ENCODE data around the gene ATP8A2. TPM values are rescaled to one million over a fixed set of nuclear protein-coding genes. Genes with fewer than 3 reads are reported as not detected.

ATP8A2 gene
- total and polyA plus RNA-seq, 2 of the 8 experiments (the other 6 are each of a cell fraction or from before 2014, with no cell fraction given), result 2.4 to 8.3 TPM

GRCh38 chr13:25761041-25761440 lies 389.3 kb downstream of the ATP8A2 start:
- Histone ChIP-seq H2AFZ (ENCODE audit: low read length) (no peak overlapping the region), H3K36me3 (ENCODE audit: control insufficient read depth in 2 of 4, insufficient read depth in 4 of 4, low read length in 3 of 4) (no peaks in the 10 kb centered on the region), H2BK5ac (ENCODE audit: low read depth, low read length) (no peak overlapping the region), H3K79me2 (ENCODE audit: control insufficient read depth in 1 of 2, insufficient read depth in 2 of 2, low read length in 2 of 2) (no peaks in the 10 kb centered on the region), H3K4me1 (replicated peaks in 1 of 4; ENCODE audit: control insufficient read depth in 3 of 4, insufficient read depth in 4 of 4, low read length in 3 of 4) (peaks cover 4 to 12% (median 4%) of the 10 kb centered on the region in 4 experiments), H2BK120ac (replicated peaks; ENCODE audit: low read depth, low read length) (no peak overlapping the region), H3K56ac (replicated peaks; ENCODE audit: insufficient read length, low read depth, low read length) (no peak overlapping the region), H3K79me1 (ENCODE audit: low read depth, low read length) (no peaks in the 10 kb centered on the region), H3K4me2 (ENCODE audit: insufficient read depth in 1 of 2, low read depth in 2 of 2, low read length in 2 of 2) (no peak overlapping the region), H4K20me1 (replicated peaks in 1 of 2; ENCODE audit: control insufficient read depth in 1 of 2, insufficient read depth in 2 of 2, low read length in 2 of 2) (no peaks in the 10 kb centered on the region), H4K8ac (ENCODE audit: extremely low read depth, insufficient read depth, low read length) (no peak overlapping the region; the same call in 1 of the 2 replicates), H3K23ac (ENCODE audit: insufficient read length) (no peak overlapping the region), H2BK20ac (ENCODE audit: low read length) (no peak overlapping the region), H3K4ac (replicated peaks; ENCODE audit: insufficient read length, low read depth, low read length) (no peak overlapping the region), H4K5ac (ENCODE audit: insufficient read length, low read depth, low read length) (no peak overlapping the region), H2BK12ac (ENCODE audit: low read depth, low read length) (no peak overlapping the region), H3K4me3 (ENCODE audit: extremely low read depth in 1 of 4, insufficient read depth in 2 of 4, low read depth in 3 of 4, low read length in 4 of 4) (no peak overlapping the region), H3K18ac (ENCODE audit: extremely low read depth, low read length) (no peak overlapping the region), H3K9ac (replicated peaks in 1 of 4; ENCODE audit: extremely low read depth in 1 of 4, low read depth in 3 of 4, low read length in 3 of 4) (no peak overlapping the region), H2BK15ac (ENCODE audit: low read length) (no peak overlapping the region), H3K9me3 (ENCODE audit: insufficient read depth in 2 of 2, low read depth in 1 of 2, low read length in 1 of 2) (no peaks in the 10 kb centered on the region), H3K14ac (ENCODE audit: insufficient read length) (no peak overlapping the region), H3K23me2 (ENCODE audit: low read depth, low read length) (no peaks in the 10 kb centered on the region), H2AK5ac (ENCODE audit: low read depth, low read length) (no peak overlapping the region), H3K27ac (ENCODE audit: low read depth, low read length) (no peak overlapping the region), H4K91ac (replicated peaks; ENCODE audit: insufficient read length, low read length) (no peak overlapping the region), H3K27me3 (replicated peaks in 1 of 4; ENCODE audit: control insufficient read depth in 3 of 4, extremely low read depth in 1 of 4, insufficient read depth in 3 of 4, low read length in 3 of 4) (peaks cover 0 to 2% (median 0%) of the 10 kb centered on the region in 4 experiments; a peak in 2 of 7 replicates)
- no peak for DNase-seq (ENCODE audit: low read depth in 1 of 2, low spot score in 2 of 2)
- TF ChIP-seq TCF12 (IDR thresholded peaks at IDR 0.05; ENCODE audit: low read depth, low read length), result no peak
- no peak for TF ChIP-seq ATF3 (IDR thresholded peaks at IDR 0.05; ENCODE audit: insufficient read depth, low read depth, low read length)
- TF ChIP-seq JUND (IDR thresholded peaks at IDR 0.05; ENCODE audit: low read length), result no peak
- no peak for TF ChIP-seq EGR1 (IDR thresholded peaks at IDR 0.05; ENCODE audit: borderline replicate concordance, low read depth, low read length)
- TF ChIP-seq TAF7 (optimal IDR thresholded peaks at IDR 0.05; ENCODE audit: borderline replicate concordance, low read depth, low read length), result no peak
- TF ChIP-seq KDM1A (IDR thresholded peaks at IDR 0.05; ENCODE audit: borderline replicate concordance, low read length), result no peak
- no peak for TF ChIP-seq YY1 (IDR thresholded peaks at IDR 0.05; ENCODE audit: low read depth, low read length)
- no peak for FAIRE-seq
- POLR2A ChIA-PET (ENCODE audit: partially characterized antibody), result no interaction called here
- CTCF ChIA-PET (ENCODE audit: partially characterized antibody), result no interaction called here
- WGBS, 2 experiments (ENCODE audit: extremely low coverage in 1 of 2, insufficient coverage in 1 of 2, insufficient read length in 1 of 2, insufficient replicate concordance in 2 of 2, low coverage in 1 of 2, low lambda C conversion rate in 2 of 2, missing lambda C conversion rate in 1 of 2), result 89% methylated on average over 3 of the region's 3 CpGs; no CpG with 5 or more reads in 1 of the 2 experiments

Data from H1 (cell line).